Right lobe of liver (tissue), 6 donors: ENCODE results near the gene IL24. TPM values are rescaled to one million over a fixed set of nuclear protein-coding genes. Genes with fewer than 3 reads are reported as not detected.

Experiments
- ATAC-seq, 4 donors: fragments of 200-7000 bp; cut with Tn5 transposase; one replicate each; pipeline ENCODE4 v1.9.1; 2020; ENCODE audit warnings: mild to moderate bottlenecking in 4 of 4, moderate library complexity in 4 of 4
- DNase-seq, 3 donors: peaks; one replicate each; pipeline ENCODE4 v3.0.0-alpha.2; 2020
- H3K27ac ChIP-seq, 3 donors: fragments of 200-600 bp; one replicate each; pipeline ENCODE4 v1.8.0; 2022
- H3K27me3 ChIP-seq, 2 donors: fragments of 200-600 bp; one replicate each; pipeline ENCODE4 v1.8.0; 2022
- H3K36me3 ChIP-seq, 4 donors: fragments of 200-600 bp; sonication (generic) in 1 of 4; one replicate each; pipeline versions ENCODE4 v1.5.1 to v1.8.0; 2017 to 2022; ENCODE audit warnings: control low read depth in 1 of 4
- H3K4me1 ChIP-seq, 4 donors: fragments of 200-600 bp; sonication (generic) in 1 of 4; one replicate each; pipeline versions ENCODE4 v1.5.1 to v1.8.0; 2017 to 2022; ENCODE audit warnings: control low read depth in 1 of 4
- H3K4me3 ChIP-seq, 3 donors: fragments of 200-600 bp; one replicate each; pipeline ENCODE4 v1.8.0; 2022
- H3K9me3 ChIP-seq, 4 donors: fragments of 200-600 bp; sonication (generic) in 1 of 4; one replicate each; pipeline versions ENCODE4 v1.5.1 to v1.8.0; 2017 to 2022; ENCODE audit warnings: control low read depth in 1 of 4
- POLR2A ChIP-seq: fragments of 450-650 bp; IDR thresholded peaks from one replicate; pipeline ENCODE4 v1.6.1; 2017; ENCODE audit warnings: antibody characterized with exemption, mild to moderate bottlenecking
- WGBS: methylation state at CpG from one replicate; pipeline ENCODE4 v1.1.6; 2018; ENCODE audit warnings: low coverage, low lambda C conversion rate; ENCODE audit not compliant: insufficient coverage; ENCODE audit errors: missing lambda C conversion rate; 5-methylcytosine and 5-hydroxymethylcytosine counted together
- intact Hi-C, 2 donors: fragments of 100-400 bp; cut with DNase I; formaldehyde crosslinking; loops; one replicate each; pipeline versions ENCODE4 v1.11.2 to v1.14.1; 2022
- total RNA-seq, 6 experiments: library from RNA; depleted of rRNA in 2 of 6; stranded (reverse); fragments of >200 nt in 2 of 6; fragmentation: NEBNext Ultra II Directional in 3 of 6; extraction: Animal tissue kit (Norgen Biotek cat#: 25700) in 3 of 6; gene quantifications; one replicate each; pipeline versions ENCODE4 v1.1.0 to v1.2.4, GENCODE V29; 2016 to 2023
- TF ChIP-seq, protein P1 (sequence below), 4 donors: fragments of 200-600 bp in 3 of 4; fragments of 450-650 bp in 1 of 4; IDR thresholded peaks; one replicate each; pipeline versions ENCODE4 v1.5.1 to v1.8.0; 2016 to 2022; ENCODE audit warnings: antibody characterized with exemption in 4 of 4, mild to moderate bottlenecking in 2 of 4
- donor health status: DM: no; HTN: yes; CAD: no.
- donor health status: DM: no; HTN: no; CAD: no.
- donor health status: DM: no; HTN: no; CAD: no.
- donor health status: DM: no; HTN: yes; CAD: no.
- donor health status: DM: no; HTN: yes; CAD: no.

Gene IL24
- total RNA-seq, 6 experiments from 2014 or later: not detected

DNA sequence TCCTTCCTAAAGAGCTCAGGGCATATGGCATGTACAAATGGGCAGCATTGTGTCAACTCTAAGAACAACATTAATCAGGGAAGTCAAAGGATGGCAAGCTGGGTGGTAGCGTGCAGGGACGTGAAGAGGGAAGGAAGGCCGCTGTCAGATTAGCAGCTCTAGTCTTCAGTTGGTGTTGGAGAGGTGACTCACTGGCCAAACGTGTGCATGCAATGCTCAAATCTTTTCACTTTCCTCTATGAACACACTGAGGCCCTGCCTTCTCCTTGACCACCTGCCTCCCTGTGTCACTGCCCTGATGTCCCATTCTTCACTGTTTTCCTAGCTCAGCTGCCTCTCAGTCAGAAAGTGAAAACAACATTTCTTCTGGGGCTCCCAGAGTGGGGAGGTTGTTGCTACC, 54.9 kb downstream of the IL24 start:
- TF ChIP-seq, protein P1, sequence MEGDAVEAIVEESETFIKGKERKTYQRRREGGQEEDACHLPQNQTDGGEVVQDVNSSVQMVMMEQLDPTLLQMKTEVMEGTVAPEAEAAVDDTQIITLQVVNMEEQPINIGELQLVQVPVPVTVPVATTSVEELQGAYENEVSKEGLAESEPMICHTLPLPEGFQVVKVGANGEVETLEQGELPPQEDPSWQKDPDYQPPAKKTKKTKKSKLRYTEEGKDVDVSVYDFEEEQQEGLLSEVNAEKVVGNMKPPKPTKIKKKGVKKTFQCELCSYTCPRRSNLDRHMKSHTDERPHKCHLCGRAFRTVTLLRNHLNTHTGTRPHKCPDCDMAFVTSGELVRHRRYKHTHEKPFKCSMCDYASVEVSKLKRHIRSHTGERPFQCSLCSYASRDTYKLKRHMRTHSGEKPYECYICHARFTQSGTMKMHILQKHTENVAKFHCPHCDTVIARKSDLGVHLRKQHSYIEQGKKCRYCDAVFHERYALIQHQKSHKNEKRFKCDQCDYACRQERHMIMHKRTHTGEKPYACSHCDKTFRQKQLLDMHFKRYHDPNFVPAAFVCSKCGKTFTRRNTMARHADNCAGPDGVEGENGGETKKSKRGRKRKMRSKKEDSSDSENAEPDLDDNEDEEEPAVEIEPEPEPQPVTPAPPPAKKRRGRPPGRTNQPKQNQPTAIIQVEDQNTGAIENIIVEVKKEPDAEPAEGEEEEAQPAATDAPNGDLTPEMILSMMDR (IDR thresholded peaks at IDR 0.05): no peak
- no peak for TF ChIP-seq POLR2A
- Histone ChIP-seq H3K9me3 (no peaks in the 10 kb centered on the region), H3K27ac (peak overlapping the region; percentile 65 to 82 (median 65)), H3K4me3 (no peak overlapping the region), H3K36me3 (no peaks in the 10 kb centered on the region), H3K27me3 (no peaks in the 10 kb centered on the region), H3K4me1 (peaks cover 0 to 78% (median 37%) of the 10 kb centered on the region in 4 donors)
- DNase-seq (no peak), ATAC-seq (peak in 1 of 4 donors; percentile 46)
- WGBS: 35% methylated on average over 4 of the region's 4 CpGs
- intact Hi-C loops: no loop called here

DNA sequence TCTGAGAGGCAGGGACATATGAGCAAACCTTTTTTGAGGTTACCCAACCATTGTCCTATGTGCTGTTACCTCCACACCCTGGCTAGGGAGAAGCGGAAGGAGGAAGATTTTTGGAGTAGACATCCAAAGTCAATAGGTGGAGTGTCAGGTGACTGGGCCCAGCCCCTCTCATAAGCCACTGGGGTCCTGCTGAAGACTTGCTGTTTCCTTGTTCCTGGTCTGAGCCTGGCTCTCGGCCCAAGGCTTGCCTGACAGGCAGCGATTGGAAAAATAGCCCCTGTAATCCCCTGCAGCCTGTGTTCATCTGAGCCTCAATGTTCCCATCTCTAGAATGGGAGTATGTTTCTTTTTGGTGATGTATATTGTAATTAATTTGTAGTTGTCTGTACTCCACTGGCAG, 55.9 kb downstream of the IL24 start:
- no peaks in the 10 kb centered on the region for H3K36me3 ChIP-seq
- WGBS: 100% methylated on average over 1 of the region's 3 CpGs
- TF ChIP-seq, protein P1 (IDR thresholded peaks at IDR 0.05): no peak
- no peak for TF ChIP-seq POLR2A
- no peaks in the 10 kb centered on the region for H3K27me3 ChIP-seq
- H3K4me1 ChIP-seq: peaks cover 0 to 77% (median 37%) of the 10 kb centered on the region in 4 donors
- ATAC-seq: no peak
- peak overlapping the region in 2 of 3 donors; percentile 65 to 82 for H3K27ac ChIP-seq
- no peaks in the 10 kb centered on the region for H3K9me3 ChIP-seq
- intact Hi-C loops: no loop called here
- H3K4me3 ChIP-seq: no peak overlapping the region
- DNase-seq: no peak

DNA sequence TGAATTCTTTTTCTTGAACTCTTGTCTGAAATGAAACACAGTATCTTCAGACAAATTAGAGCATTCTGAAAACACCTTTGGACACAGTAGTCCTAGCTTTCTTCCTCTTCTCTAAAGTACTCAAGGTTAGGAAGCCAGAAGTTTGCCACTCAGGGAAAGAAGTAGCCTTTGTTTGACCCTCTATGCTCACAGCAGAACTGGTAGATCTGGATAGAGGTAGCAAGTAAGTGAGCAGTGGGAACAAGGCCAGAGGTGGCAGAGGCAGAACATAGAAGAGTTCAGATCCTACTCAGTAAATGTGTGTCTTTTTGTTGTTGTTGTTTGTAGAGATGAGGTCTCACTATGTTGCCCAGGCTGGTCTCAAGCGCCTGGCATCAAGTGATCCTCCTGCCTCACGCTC, 56.4 kb downstream of the IL24 start:
- peaks cover 0 to 72% (median 36%) of the 10 kb centered on the region in 4 donors for H3K4me1 ChIP-seq
- no peak overlapping the region for H3K4me3 ChIP-seq
- intact Hi-C loops: no loop called here
- no peak for ATAC-seq
- no peak for DNase-seq
- H3K9me3 ChIP-seq: no peaks in the 10 kb centered on the region
- peak overlapping the region in 2 of 3 donors; percentile 1 to 82 for H3K27ac ChIP-seq
- no peaks in the 10 kb centered on the region for H3K27me3 ChIP-seq
- 20% methylated on average over 1 of the region's 2 CpGs for WGBS
- no peaks in the 10 kb centered on the region for H3K36me3 ChIP-seq
- TF ChIP-seq, protein P1 (IDR thresholded peaks at IDR 0.05): no peak
- no peak for TF ChIP-seq POLR2A

Other genes starting within 250 kb of the IL24 start
- 10 to 100 TPM; 25.6 to 46.6 (median 34.0) TPM for gene MAPKAPK2, start 212.5 kb upstream of the IL24 start, total RNA-seq
- not detected for gene IL19, start 126.7 kb upstream of the IL24 start, total RNA-seq
- gene IL10, start 124.9 kb upstream of the IL24 start, total RNA-seq: 1 to 10 TPM in 1 of 6 experiments, under 1 TPM in 3, not detected in 2; 0.26 to 2.2 (median 0.63) TPM
- not detected for gene IL20, start 31.8 kb upstream of the IL24 start, total RNA-seq
- 1 to 10 TPM in 5 of 6 experiments, under 1 TPM in 1; 0.80 to 3.2 (median 1.4) TPM for gene FCMR, start 24.5 kb downstream of the IL24 start, total RNA-seq
- gene PIGR, start 49.0 kb downstream of the IL24 start, total RNA-seq: 100 to 1,000 TPM in 2 of 6 experiments, 10 to 100 TPM in 4; 20.6 to 134 (median 85.1) TPM
- 10 to 100 TPM in 1 of 6 experiments, 1 to 10 TPM in 4, under 1 TPM in 1; 0.44 to 31.1 (median 2.2) TPM for gene FCAMR, start 73.0 kb downstream of the IL24 start, total RNA-seq
- gene C1orf116, start 135.3 kb downstream of the IL24 start, total RNA-seq: under 1 TPM; 0.27 to 0.68 (median 0.37) TPM
- gene YOD1, start 153.8 kb downstream of the IL24 start, total RNA-seq: 1 to 10 TPM; 3.0 to 4.8 (median 3.5) TPM
- 1 to 10 TPM; 2.9 to 6.1 (median 5.1) TPM for gene PFKFB2, start 155.8 kb downstream of the IL24 start, total RNA-seq
- 100 to 1,000 TPM; 156 to 328 (median 226) TPM for gene C4BPB, start 191.4 kb downstream of the IL24 start, total RNA-seq
- gene C4BPA, start 206.8 kb downstream of the IL24 start, total RNA-seq: 1,000 to 10,000 TPM in 3 of 6 experiments, 100 to 1,000 TPM in 3; 746 to 1,325 (median 959) TPM